WERI-Rb-1 (cell line): ENCODE data around the gene RHNO1.

ENCODE experiments used
- DNase-seq: peaks from one replicate; pipeline ENCODE4 v3.0.0-alpha.2; 2020
- H3K27ac ChIP-seq: fragments of 250-450 bp; sonication (Bioruptor Pico); 2 replicates; pipeline ENCODE4 v1.5.1; 2020; ENCODE audit warnings: mild to moderate bottlenecking, moderate library complexity
- H3K27me3 ChIP-seq: fragments of 250-450 bp; sonication (Bioruptor Pico); 2 replicates; pipeline ENCODE4 v1.5.1; 2021; ENCODE audit warnings: mild to moderate bottlenecking, low read depth, moderate library complexity; ENCODE audit not compliant: insufficient read depth, severe bottlenecking
- H3K36me3 ChIP-seq: fragments of 250-450 bp; sonication (Bioruptor Pico); 2 replicates; pipeline ENCODE4 v1.5.1; 2020; ENCODE audit warnings: mild to moderate bottlenecking, moderate library complexity
- H3K4me3 ChIP-seq: 2 replicates; pipeline ENCODE4 v1.5.1; 2011; ENCODE audit warnings: low read depth, mild to moderate bottlenecking, control low read depth, low read length
- H3K9me3 ChIP-seq: fragments of 250-450 bp; sonication (Bioruptor Pico); 2 replicates; pipeline ENCODE4 v1.5.1; 2021; ENCODE audit warnings: mild to moderate bottlenecking, moderate library complexity; ENCODE audit not compliant: severe bottlenecking
- TF ChIP-seq, protein P1 (sequence below): IDR thresholded peaks from 2 replicates; pipeline ENCODE4 v1.5.1; 2011; ENCODE audit warnings: low read depth, mild to moderate bottlenecking, control low read depth, inconsistent platforms, low read length

Gene RHNO1

DNA sequence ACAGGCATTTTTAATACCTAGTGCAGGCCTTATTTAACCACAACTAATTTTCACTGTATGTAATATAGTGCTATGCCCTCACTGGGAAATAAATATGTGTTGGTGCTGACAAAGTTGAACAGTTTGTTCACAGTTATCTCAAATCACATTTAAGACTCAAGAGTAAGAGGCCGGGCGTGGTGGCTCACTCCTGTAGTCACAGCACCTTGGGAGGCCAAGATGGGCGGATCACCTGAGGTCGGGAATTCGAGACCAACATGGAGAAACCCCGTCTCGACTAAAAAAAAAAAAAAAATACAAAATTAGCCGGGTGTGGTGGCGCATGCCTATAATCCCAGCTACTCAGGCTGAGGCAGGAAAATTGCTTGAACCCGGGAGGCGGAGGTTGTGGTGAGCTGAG, 59.3 kb downstream of the RHNO1 start:
- H3K4me3 ChIP-seq: no peak overlapping the region
- H3K27me3 ChIP-seq: no peaks in the 10 kb centered on the region
- TF ChIP-seq, protein P1, sequence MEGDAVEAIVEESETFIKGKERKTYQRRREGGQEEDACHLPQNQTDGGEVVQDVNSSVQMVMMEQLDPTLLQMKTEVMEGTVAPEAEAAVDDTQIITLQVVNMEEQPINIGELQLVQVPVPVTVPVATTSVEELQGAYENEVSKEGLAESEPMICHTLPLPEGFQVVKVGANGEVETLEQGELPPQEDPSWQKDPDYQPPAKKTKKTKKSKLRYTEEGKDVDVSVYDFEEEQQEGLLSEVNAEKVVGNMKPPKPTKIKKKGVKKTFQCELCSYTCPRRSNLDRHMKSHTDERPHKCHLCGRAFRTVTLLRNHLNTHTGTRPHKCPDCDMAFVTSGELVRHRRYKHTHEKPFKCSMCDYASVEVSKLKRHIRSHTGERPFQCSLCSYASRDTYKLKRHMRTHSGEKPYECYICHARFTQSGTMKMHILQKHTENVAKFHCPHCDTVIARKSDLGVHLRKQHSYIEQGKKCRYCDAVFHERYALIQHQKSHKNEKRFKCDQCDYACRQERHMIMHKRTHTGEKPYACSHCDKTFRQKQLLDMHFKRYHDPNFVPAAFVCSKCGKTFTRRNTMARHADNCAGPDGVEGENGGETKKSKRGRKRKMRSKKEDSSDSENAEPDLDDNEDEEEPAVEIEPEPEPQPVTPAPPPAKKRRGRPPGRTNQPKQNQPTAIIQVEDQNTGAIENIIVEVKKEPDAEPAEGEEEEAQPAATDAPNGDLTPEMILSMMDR: no peak
- DNase-seq: no peak
- H3K27ac ChIP-seq: no peak overlapping the region
- H3K9me3 ChIP-seq: no peaks in the 10 kb centered on the region
- H3K36me3 ChIP-seq: peaks cover 68% of the 10 kb centered on the region

DNA sequence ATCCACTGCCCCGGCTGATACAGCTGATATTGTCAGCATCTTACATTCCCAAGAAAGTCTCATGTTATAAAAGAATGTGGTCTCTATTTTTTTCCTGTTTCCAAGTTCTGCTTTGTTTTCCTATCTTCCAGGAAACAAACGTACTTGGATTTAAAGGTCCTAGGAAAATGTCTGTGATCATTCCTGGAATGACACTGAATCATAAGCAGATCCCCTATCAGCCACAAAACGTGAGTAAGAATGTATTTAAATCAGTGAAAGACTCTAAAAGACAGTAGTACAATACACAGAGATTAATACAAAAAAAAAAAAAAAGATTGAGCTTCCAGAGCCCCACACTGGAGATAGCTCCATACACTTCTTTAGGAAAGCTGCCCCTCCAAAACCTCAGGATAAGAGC, 60.5 kb downstream of the RHNO1 start:
- H3K27ac ChIP-seq: no peak overlapping the region
- H3K4me3 ChIP-seq: no peak overlapping the region
- H3K9me3 ChIP-seq: no peaks in the 10 kb centered on the region
- H3K36me3 ChIP-seq: peaks cover 59% of the 10 kb centered on the region
- no peaks in the 10 kb centered on the region for H3K27me3 ChIP-seq
- TF ChIP-seq, protein P1: no peak
- no peak for DNase-seq
